Small intestine (tissue), 7 donors: Measurements from ENCODE around the gene PCDHGB6. TPM values are rescaled to one million over a fixed set of nuclear protein-coding genes. Genes with fewer than 3 reads are reported as not detected.
"Not testable (repeated sequence)": the region's sequence is repeated elsewhere in the genome, so short reads cannot be mapped to it uniquely, and the experiment has no call there.

Experiments
- DNase-seq, 2 donors: peaks; one replicate each; pipeline versions ENCODE4 v3.0.0 to v3.0.0-alpha.2; 2013
- FAIRE-seq: peaks from 2 replicates; lab custom pipeline; 2012; peaks lifted over from hg19 to GRCh38; lab: Jason Lieb, UNC
- H3K27ac ChIP-seq, 3 donors: one replicate each; pipeline ENCODE4 v1.5.1; 2013; ENCODE audit warnings: low read length in 2 of 3, mild to moderate bottlenecking in 2 of 3, control low read depth in 1 of 3, inconsistent platforms in 1 of 3, low read depth in 1 of 3, moderate library complexity in 1 of 3
- H3K27me3 ChIP-seq, 3 donors: one replicate each; pipeline ENCODE4 v1.6.1; 2013; ENCODE audit warnings: low read length in 3 of 3, inconsistent platforms in 1 of 3; ENCODE audit not compliant: control insufficient read depth in 3 of 3, insufficient read depth in 3 of 3
- H3K36me3 ChIP-seq, 3 donors: one replicate each; pipeline ENCODE4 v1.6.1; 2013; ENCODE audit warnings: low read length in 3 of 3, inconsistent platforms in 1 of 3, low read depth in 1 of 3, mild to moderate bottlenecking in 1 of 3, moderate library complexity in 1 of 3; ENCODE audit not compliant: control insufficient read depth in 3 of 3, insufficient read depth in 2 of 3
- H3K4me1 ChIP-seq, 3 donors: one replicate each; pipeline ENCODE4 v1.6.1; 2013; ENCODE audit warnings: low read length in 2 of 3, inconsistent platforms in 1 of 3, low read depth in 1 of 3, mild to moderate bottlenecking in 1 of 3, moderate library complexity in 1 of 3; ENCODE audit not compliant: control insufficient read depth in 3 of 3, insufficient read depth in 2 of 3
- H3K4me3 ChIP-seq, 3 donors: one replicate each; pipeline ENCODE4 v1.5.1; 2013; ENCODE audit warnings: low read length in 3 of 3, control low read depth in 1 of 3, inconsistent platforms in 1 of 3, low read depth in 1 of 3, mild to moderate bottlenecking in 1 of 3, moderate library complexity in 1 of 3
- H3K9me3 ChIP-seq, 2 donors: one replicate each; pipeline ENCODE4 v1.6.1; 2013; ENCODE audit warnings: low read depth in 1 of 2, low read length in 1 of 2; ENCODE audit not compliant: control insufficient read depth in 2 of 2, insufficient read depth in 1 of 2
- WGBS, 3 donors: extraction: QIAGEN DNeasy Blood & Tissue Kit; methylation state at CpG; one replicate each; pipeline ENCODE4 v1.1.7; 2013; 5-methylcytosine and 5-hydroxymethylcytosine counted together
- polyA plus RNA-seq, 4 donors: library from polyadenylated mRNA; stranded (reverse) in 3 of 4; unstranded in 1 of 4; fragments of 200-250 nt in 3 of 4; fragments of 120-200 nt in 1 of 4; gene quantifications; one replicate each; pipeline versions ENCODE4 v1.2.1 to v1.2.3, GENCODE V29; 2013
- donor health status: healthy with polysubstance abuse.
- donor health status: control.
- donor health status: control.
- donor health status: Bipolar disorder and iron deficiency.
- donor health status: healthy.

The PCDHGB6 gene
- polyA plus RNA-seq, 4 donors: 1.3 to 1.4 TPM; not detected in 2

DNA sequence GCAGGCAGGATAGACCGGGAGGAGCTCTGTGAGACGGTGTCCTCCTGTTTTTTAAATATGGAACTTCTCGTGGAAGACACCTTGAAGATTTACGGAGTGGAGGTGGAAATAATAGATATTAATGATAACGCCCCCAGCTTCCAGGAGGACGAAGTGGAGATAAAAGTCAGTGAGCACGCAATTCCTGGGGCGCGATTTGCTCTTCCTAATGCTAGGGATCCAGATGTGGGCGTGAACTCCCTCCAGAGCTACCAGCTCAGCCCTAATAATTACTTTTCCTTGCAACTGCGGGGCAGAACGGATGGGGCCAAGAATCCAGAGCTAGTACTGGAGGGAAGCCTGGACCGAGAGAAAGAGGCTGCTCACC, 13.7 kb downstream of the PCDHGB6 start:
- no peaks in the 10 kb centered on the region for H3K36me3 ChIP-seq
- H3K4me3 ChIP-seq: no peak overlapping the region
- no peak for FAIRE-seq
- WGBS, 3 donors: 11 to 22% (median 11%) methylated on average over 13 of the region's 13 CpGs
- no peak overlapping the region for H3K27ac ChIP-seq
- no peaks in the 10 kb centered on the region for H3K4me1 ChIP-seq
- peaks cover 0 to 53% (median 28%) of the 10 kb centered on the region in 3 donors for H3K27me3 ChIP-seq
- H3K9me3 ChIP-seq: peaks cover 22 to 65% of the 10 kb centered on the region in 2 donors
- no peak for DNase-seq

DNA sequence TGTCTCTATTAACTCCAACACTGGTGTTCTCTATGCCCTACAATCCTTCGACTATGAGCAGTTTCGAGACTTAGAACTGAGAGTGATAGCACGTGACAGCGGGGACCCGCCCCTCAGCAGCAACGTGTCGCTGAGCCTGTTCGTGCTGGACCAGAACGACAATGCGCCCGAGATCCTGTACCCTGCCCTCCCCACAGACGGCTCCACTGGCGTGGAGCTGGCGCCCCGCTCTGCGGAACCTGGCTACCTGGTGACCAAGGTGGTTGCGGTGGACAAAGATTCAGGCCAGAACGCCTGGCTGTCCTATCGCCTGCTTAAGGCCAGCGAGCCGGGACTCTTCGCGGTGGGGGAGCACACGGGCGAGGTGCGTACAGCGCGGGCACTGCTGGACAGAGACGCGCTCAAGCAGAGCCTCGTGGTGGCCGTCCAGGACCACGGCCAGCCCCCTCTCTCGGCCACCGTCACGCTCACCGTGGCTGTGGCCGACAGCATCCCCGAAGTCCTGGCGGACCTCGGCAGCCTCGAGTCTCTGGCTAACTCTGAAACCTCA, 15.0 kb downstream of the PCDHGB6 start:
- DNase-seq (no peak), FAIRE-seq (no peak)
- Histone ChIP-seq H3K27me3 (peaks cover 0 to 59% (median 30%) of the 10 kb centered on the region in 3 donors), H3K27ac (no peak overlapping the region), H3K4me3 (no peak overlapping the region), H3K4me1 (no peaks in the 10 kb centered on the region), H3K9me3 (peaks cover 22 to 73% of the 10 kb centered on the region in 2 donors), H3K36me3 (no peaks in the 10 kb centered on the region)
- 24 to 49% (median 48%) methylated on average over 40 to 42 of the region's 42 CpGs for WGBS, 3 donors

DNA sequence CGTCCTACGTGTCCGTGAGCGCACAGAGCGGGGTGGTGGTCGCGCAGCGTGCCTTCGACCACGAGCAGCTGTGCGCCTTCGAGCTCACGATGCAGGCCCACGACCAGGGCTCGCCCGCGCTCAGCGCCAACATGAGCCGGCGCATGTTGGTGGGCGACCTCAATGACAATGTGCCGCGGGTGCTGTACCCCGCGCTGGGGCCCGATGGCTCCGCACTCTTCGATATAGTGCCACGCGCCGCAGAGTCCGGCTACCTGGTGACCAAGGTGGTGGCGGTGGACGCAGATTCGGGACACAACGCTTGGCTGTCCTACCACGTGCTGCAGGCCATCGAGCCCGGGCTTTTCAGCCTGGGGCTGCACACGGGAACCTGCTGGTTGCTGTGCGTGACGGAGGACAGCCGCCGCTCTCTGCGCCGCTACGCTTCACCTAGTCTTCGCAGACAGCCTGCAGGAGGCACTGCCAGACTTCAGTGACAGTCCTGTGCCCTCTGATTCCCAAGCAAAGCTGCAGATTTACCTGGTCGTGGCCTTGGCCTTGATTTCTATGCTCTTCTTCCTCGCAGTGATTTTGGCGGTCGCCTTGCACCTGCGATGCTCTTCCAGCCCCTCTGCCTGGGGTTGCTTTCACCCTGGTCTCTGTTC, 20.1 kb downstream of the PCDHGB6 start:
- peaks cover 0 to 40% (median 15%) of the 10 kb centered on the region in 3 donors for H3K27me3 ChIP-seq
- H3K4me3 ChIP-seq: no peak overlapping the region
- H3K9me3 ChIP-seq: peaks cover 3 to 64% of the 10 kb centered on the region in 2 donors
- WGBS, 3 donors: 45 to 66% (median 65%) methylated on average over 53 of the region's 53 CpGs
- H3K27ac ChIP-seq: no peak overlapping the region
- no peaks in the 10 kb centered on the region for H3K4me1 ChIP-seq
- no peaks in the 10 kb centered on the region for H3K36me3 ChIP-seq
- no peak for FAIRE-seq
- DNase-seq: no peak

GRCh38 chr5:141430332-141431113, 22.7 kb downstream of the PCDHGB6 start, which contains the start of gene PCDHGA12:
TSS of gene PCDHGA12 (plus strand) at chr5:141430507. CDS start at chr5:141430760, 253 bp downstream.
- DNase-seq (peak in 1 of 2 donors; percentile 2), FAIRE-seq (no peak)
- Histone ChIP-seq H3K4me1 (no peaks in the 10 kb centered on the region), H3K36me3 (no peaks in the 10 kb centered on the region), H3K27me3 (peaks cover 0 to 39% (median 12%) of the 10 kb centered on the region in 3 donors), H3K9me3 (peaks cover 2 to 70% of the 10 kb centered on the region in 2 donors), H3K27ac (no peak within 1 kb of the TSS), H3K4me3 (no peak within 1 kb of the TSS)
- 13 to 34% (median 33%) methylated on average over 33 of the region's 33 CpGs for WGBS, 3 donors

- Histone ChIP-seq H3K4me3 (no peak overlapping the region), H3K4me1 (no peaks in the 10 kb centered on the region), H3K9me3 (peaks cover 2 to 65% of the 10 kb centered on the region in 2 donors), H3K27me3 (peaks cover 0 to 35% (median 10%) of the 10 kb centered on the region in 3 donors), H3K36me3 (no peaks in the 10 kb centered on the region), H3K27ac (no peak overlapping the region)
- FAIRE-seq (no peak), DNase-seq (no peak)
- 17 to 44% (median 40%) methylated on average over 37 of the region's 37 CpGs for WGBS, 3 donors
Measured at GRCh38 chr5:141431286-141431685, 23.5 kb downstream of the PCDHGB6 start.

DNA sequence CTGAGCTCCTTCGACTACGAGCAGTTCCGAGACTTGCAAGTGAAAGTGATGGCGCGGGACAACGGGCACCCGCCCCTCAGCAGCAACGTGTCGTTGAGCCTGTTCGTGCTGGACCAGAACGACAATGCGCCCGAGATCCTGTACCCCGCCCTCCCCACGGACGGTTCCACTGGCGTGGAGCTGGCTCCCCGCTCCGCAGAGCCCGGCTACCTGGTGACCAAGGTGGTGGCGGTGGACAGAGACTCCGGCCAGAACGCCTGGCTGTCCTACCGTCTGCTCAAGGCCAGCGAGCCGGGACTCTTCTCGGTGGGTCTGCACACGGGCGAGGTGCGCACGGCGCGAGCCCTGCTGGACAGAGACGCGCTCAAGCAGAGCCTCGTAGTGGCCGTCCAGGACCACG, 24.5 kb downstream of the PCDHGB6 start:
- not testable (repeated sequence) for FAIRE-seq, H3K27ac ChIP-seq, H3K4me1 ChIP-seq, DNase-seq, H3K36me3 ChIP-seq, H3K4me3 ChIP-seq
- WGBS, 3 donors: 36 to 57% (median 50%) methylated on average over 22 to 38 of the region's 38 CpGs
- Histone ChIP-seq H3K9me3 (peaks cover 2 to 55% of the 10 kb centered on the region in 2 donors), H3K27me3 (peaks cover 0 to 29% (median 10%) of the 10 kb centered on the region in 3 donors)

DNA sequence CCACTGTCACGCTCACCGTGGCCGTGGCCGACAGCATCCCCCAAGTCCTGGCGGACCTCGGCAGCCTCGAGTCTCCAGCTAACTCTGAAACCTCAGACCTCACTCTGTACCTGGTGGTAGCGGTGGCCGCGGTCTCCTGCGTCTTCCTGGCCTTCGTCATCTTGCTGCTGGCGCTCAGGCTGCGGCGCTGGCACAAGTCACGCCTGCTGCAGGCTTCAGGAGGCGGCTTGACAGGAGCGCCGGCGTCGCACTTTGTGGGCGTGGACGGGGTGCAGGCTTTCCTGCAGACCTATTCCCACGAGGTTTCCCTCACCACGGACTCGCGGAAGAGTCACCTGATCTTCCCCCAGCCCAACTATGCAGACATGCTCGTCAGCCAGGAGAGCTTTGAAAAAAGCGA, 24.9 kb downstream of the PCDHGB6 start:
- not testable (repeated sequence) for FAIRE-seq, H3K4me1 ChIP-seq, H3K27ac ChIP-seq, H3K4me3 ChIP-seq, DNase-seq, H3K36me3 ChIP-seq
- WGBS, 3 donors: 29 to 41% (median 40%) methylated on average over 25 to 29 of the region's 29 CpGs
- peaks cover 0 to 26% (median 8%) of the 10 kb centered on the region in 3 donors for H3K27me3 ChIP-seq
- peaks cover 2 to 51% of the 10 kb centered on the region in 2 donors for H3K9me3 ChIP-seq

- WGBS, 3 donors: 64 to 75% (median 71%) methylated on average over 2 of the region's 2 CpGs
- Histone ChIP-seq H3K4me1 (no peaks in the 10 kb centered on the region), H3K9me3 (peaks cover 0 to 45% of the 10 kb centered on the region in 2 donors), H3K36me3 (no peaks in the 10 kb centered on the region), H3K27ac (no peak overlapping the region), H3K27me3 (peaks cover 0 to 26% (median 8%) of the 10 kb centered on the region in 3 donors), H3K4me3 (no peak overlapping the region)
- DNase-seq: no peak
- FAIRE-seq: no peak
Measured at GRCh38 chr5:141434006-141434405, 26.2 kb downstream of the PCDHGB6 start.
